HepG2 (cell line): ENCODE measurements around the gene FHL3.

Experiments used
- ATF3 ChIP-seq: sonication (generic); formaldehyde crosslinking; IDR thresholded peaks from 2 replicates; pipeline ENCODE4 v1.4.0; 2020; ENCODE audit warnings: missing genetic modification reagents
- CTCF ChIP-seq: sonication (generic); formaldehyde crosslinking; IDR thresholded peaks from 2 replicates; pipeline ENCODE4 v1.5.0; 2020; ENCODE audit warnings: mild to moderate bottlenecking, missing genetic modification reagents, moderate library complexity
- EZH2 ChIP-seq: conservative IDR thresholded peaks from 2 replicates; pipeline ENCODE4 v1.6.1; 2012; ENCODE audit warnings: mild to moderate bottlenecking, low read depth, low read length, moderate library complexity
- HHEX ChIP-seq: IDR thresholded peaks from 2 replicates; pipeline ENCODE4 v1.6.1; 2016; ENCODE audit warnings: control low read depth
- JUNB ChIP-seq: sonication (generic); formaldehyde crosslinking; IDR thresholded peaks from 2 replicates; pipeline ENCODE4 v1.8.0; 2022; ENCODE audit warnings: missing genetic modification reagents, mild to moderate bottlenecking, borderline replicate concordance
- MAZ ChIP-seq, 2 experiments: sonication (generic) in 1 of 2; formaldehyde crosslinking in 1 of 2; IDR thresholded peaks; 2 replicates each; pipeline versions ENCODE4 v1.5.0 to v1.6.1; 2012 to 2020; ENCODE audit warnings: low read depth in 2 of 2, mild to moderate bottlenecking in 2 of 2, borderline replicate concordance in 1 of 2, improper control_type of control experiment in 1 of 2, low read length in 1 of 2, missing genetic modification reagents in 1 of 2, moderate library complexity in 1 of 2
- NFKBIZ ChIP-seq: IDR thresholded peaks from 2 replicates; pipeline ENCODE4 v1.6.1; 2018; ENCODE audit warnings: missing genetic modification reagents, missing compliant biosample characterization
- RARA ChIP-seq: IDR thresholded peaks from 2 replicates; pipeline ENCODE4 v1.6.1; 2016; ENCODE audit warnings: missing genetic modification reagents, missing compliant biosample characterization
- SMARCE1 ChIP-seq: fragments of 450-650 bp; IDR thresholded peaks from 2 replicates; pipeline ENCODE4 v1.6.1; 2017; ENCODE audit warnings: borderline replicate concordance
- TAF1 ChIP-seq: sonication (generic); formaldehyde crosslinking; IDR thresholded peaks from 2 replicates; pipeline ENCODE4 v1.4.0; 2020; ENCODE audit warnings: missing genetic modification reagents
- ZNF24 ChIP-seq: fragments of 450-650 bp; IDR thresholded peaks from 2 replicates; pipeline ENCODE4 v1.6.1; 2017; ENCODE audit warnings: antibody characterized with exemption, mild to moderate bottlenecking
- ZNF550 ChIP-seq: sonication (generic); formaldehyde crosslinking; IDR thresholded peaks from 2 replicates; pipeline ENCODE4 v1.4.0; 2020; ENCODE audit warnings: mild to moderate bottlenecking, missing genetic modification reagents, borderline replicate concordance
- ZNF644 ChIP-seq: IDR thresholded peaks from 2 replicates; pipeline ENCODE4 v1.6.1; 2016; ENCODE audit warnings: low read depth
- ZNF773 ChIP-seq: sonication (generic); formaldehyde crosslinking; IDR thresholded peaks from 2 replicates; pipeline ENCODE4 v1.4.0; 2020; ENCODE audit warnings: missing genetic modification reagents, borderline replicate concordance

DNA sequence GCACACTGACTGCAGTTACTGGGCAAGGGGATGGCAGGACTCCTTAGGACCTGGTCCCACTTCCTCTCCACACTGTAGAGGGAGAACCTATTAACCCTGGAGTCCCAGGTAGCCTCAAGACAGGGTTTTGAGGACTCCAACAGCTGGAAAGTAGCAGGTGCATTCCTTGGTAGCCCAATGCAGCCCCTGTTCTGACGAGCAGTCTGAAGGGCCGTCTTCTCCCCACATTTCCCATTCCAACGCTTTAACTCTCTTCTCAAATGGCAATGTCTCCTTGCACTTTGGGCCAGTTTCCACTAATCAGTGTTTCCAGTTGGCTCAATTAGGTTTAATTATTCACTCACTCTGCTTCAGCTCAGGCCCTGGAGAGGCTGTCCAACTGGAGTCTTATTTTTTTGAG, 49.6 kb downstream of the FHL3 start:
- no peak for TF ChIP-seq CTCF (CRISPR knock-in tag)
- no peak for TF ChIP-seq SMARCE1
- TF ChIP-seq NFKBIZ: no peak
- no peak for TF ChIP-seq EZH2
- no peak for TF ChIP-seq ZNF773 (CRISPR knock-in tag)
- TF ChIP-seq TAF1 (CRISPR knock-in tag): no peak
- TF ChIP-seq ZNF24: no peak
- no peak for TF ChIP-seq ATF3 (CRISPR knock-in tag)
- TF ChIP-seq RARA (CRISPR knock-in tag): no peak
- TF ChIP-seq HHEX (CRISPR knock-in tag): no peak
- no peak for TF ChIP-seq JUNB
- TF ChIP-seq MAZ (IDR thresholded peaks at IDR 0.05; ENCODE audit: borderline replicate concordance, low read depth, low read length): no peak
- no peak for TF ChIP-seq MAZ (CRISPR knock-in tag; IDR thresholded peaks at IDR 0.05; ENCODE audit: low read depth)
- no peak for TF ChIP-seq ZNF550 (CRISPR knock-in tag)
- TF ChIP-seq ZNF644 (CRISPR knock-in tag): no peak
